GM12892 (cell line): ENCODE data around the gene COMMD3.

ENCODE experiments used
- POLR2A ChIP-seq: IDR thresholded peaks from 2 replicates; pipeline ENCODE4 v1.6.1; 2011; ENCODE audit warnings: low read depth, low read length, control low read depth
- POLR2AphosphoS5 ChIP-seq: IDR thresholded peaks from 2 replicates; pipeline ENCODE4 v1.6.1; 2011; ENCODE audit warnings: low read depth, low read length, control low read depth
- TAF1 ChIP-seq: IDR thresholded peaks from 2 replicates; pipeline ENCODE4 v1.6.1; 2011; ENCODE audit warnings: low read depth, mild to moderate bottlenecking, control low read depth, low read length, borderline replicate concordance

DNA sequence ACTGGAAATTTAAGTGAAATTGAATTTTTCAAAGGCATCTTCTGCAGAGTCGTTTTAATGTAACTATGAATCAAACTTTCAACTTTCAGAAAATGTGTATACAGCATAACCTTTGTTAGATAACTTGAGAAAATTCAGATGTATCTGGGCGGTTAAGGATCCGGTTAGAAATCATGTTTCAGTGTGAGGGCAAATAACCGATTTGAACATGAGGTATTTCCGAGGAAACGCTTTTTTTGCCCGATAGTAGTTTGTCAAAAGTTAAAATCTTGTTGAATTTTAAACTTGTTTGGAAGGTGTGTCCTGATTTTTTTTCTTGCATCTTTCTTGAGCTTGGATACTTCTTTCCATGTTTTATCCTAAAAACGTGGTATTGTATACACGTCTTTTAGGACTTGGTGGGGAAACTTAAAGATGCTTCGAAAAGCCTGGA, 3.4 kb downstream of the COMMD3 start:
- no peak for TF ChIP-seq POLR2A
- no peak for TF ChIP-seq POLR2AphosphoS5
- TF ChIP-seq TAF1: no peak
